ENCODE measurements around the gene DNAJC9.

GRCh38 chr10:73246646-73247508 is at the start of gene DNAJC9:
- TF ChIP-seq EP300 (IDR thresholded peaks at IDR 0.05) (no peak), CBX8 (IDR thresholded peaks at IDR 0.05) (no peak), POLR2A (IDR thresholded peaks at IDR 0.05; ENCODE audit: low read length) (peak; percentile 85), HDAC2 (IDR thresholded peaks at IDR 0.05) (no peak), RAD21 (conservative IDR thresholded peaks at IDR 0.05 in 1 of 2, IDR thresholded peaks at IDR 0.05 in 1 of 2) (peak in 1 of 2 experiments; percentile 26; a peak in 2 of 5 replicates)
- TF ChIP-seq, protein P1, sequence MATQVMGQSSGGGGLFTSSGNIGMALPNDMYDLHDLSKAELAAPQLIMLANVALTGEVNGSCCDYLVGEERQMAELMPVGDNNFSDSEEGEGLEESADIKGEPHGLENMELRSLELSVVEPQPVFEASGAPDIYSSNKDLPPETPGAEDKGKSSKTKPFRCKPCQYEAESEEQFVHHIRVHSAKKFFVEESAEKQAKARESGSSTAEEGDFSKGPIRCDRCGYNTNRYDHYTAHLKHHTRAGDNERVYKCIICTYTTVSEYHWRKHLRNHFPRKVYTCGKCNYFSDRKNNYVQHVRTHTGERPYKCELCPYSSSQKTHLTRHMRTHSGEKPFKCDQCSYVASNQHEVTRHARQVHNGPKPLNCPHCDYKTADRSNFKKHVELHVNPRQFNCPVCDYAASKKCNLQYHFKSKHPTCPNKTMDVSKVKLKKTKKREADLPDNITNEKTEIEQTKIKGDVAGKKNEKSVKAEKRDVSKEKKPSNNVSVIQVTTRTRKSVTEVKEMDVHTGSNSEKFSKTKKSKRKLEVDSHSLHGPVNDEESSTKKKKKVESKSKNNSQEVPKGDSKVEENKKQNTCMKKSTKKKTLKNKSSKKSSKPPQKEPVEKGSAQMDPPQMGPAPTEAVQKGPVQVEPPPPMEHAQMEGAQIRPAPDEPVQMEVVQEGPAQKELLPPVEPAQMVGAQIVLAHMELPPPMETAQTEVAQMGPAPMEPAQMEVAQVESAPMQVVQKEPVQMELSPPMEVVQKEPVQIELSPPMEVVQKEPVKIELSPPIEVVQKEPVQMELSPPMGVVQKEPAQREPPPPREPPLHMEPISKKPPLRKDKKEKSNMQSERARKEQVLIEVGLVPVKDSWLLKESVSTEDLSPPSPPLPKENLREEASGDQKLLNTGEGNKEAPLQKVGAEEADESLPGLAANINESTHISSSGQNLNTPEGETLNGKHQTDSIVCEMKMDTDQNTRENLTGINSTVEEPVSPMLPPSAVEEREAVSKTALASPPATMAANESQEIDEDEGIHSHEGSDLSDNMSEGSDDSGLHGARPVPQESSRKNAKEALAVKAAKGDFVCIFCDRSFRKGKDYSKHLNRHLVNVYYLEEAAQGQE (IDR thresholded peaks at IDR 0.05), result no peak; the same call in 1 of the 2 replicates
- TF ChIP-seq, protein P2, sequence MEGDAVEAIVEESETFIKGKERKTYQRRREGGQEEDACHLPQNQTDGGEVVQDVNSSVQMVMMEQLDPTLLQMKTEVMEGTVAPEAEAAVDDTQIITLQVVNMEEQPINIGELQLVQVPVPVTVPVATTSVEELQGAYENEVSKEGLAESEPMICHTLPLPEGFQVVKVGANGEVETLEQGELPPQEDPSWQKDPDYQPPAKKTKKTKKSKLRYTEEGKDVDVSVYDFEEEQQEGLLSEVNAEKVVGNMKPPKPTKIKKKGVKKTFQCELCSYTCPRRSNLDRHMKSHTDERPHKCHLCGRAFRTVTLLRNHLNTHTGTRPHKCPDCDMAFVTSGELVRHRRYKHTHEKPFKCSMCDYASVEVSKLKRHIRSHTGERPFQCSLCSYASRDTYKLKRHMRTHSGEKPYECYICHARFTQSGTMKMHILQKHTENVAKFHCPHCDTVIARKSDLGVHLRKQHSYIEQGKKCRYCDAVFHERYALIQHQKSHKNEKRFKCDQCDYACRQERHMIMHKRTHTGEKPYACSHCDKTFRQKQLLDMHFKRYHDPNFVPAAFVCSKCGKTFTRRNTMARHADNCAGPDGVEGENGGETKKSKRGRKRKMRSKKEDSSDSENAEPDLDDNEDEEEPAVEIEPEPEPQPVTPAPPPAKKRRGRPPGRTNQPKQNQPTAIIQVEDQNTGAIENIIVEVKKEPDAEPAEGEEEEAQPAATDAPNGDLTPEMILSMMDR (IDR thresholded peaks at IDR 0.05), result peak; percentile 13; the same call in 1 of the 3 replicates

Data from A549 (cell line).